Type B pancreatic cell (in vitro differentiated cells): Measurements from ENCODE around the gene BTF3L4. TPM values are rescaled to one million over a fixed set of nuclear protein-coding genes. Genes with fewer than 3 reads are reported as not detected.

ENCODE experiments used
- DNase-seq: peaks from one replicate; pipeline ENCODE4 v3.0.0; 2021; ENCODE audit warnings: mixed read lengths; ENCODE audit not compliant: unreplicated experiment; ENCODE audit errors: extremely low spot score
- H3K27ac Mint-ChIP-seq: 2 replicates; pipeline ENCODE4 v1.8.0; 2021; ENCODE audit warnings: mild to moderate bottlenecking, mixed read lengths
- H3K27me3 Mint-ChIP-seq: 2 replicates; pipeline ENCODE4 v1.8.0; 2021; ENCODE audit warnings: mixed read lengths
- H3K36me3 Mint-ChIP-seq: 2 replicates; pipeline ENCODE4 v1.8.0; 2021; ENCODE audit warnings: mixed read lengths
- H3K4me1 Mint-ChIP-seq: one replicate; pipeline ENCODE4 v1.8.0; 2021; ENCODE audit warnings: mixed read lengths; ENCODE audit not compliant: unreplicated experiment
- H3K4me3 Mint-ChIP-seq: 2 replicates; pipeline ENCODE4 v1.8.0; 2021; ENCODE audit warnings: mild to moderate bottlenecking, mixed read lengths
- H3K9me3 Mint-ChIP-seq: 2 replicates; pipeline ENCODE4 v1.8.0; 2021; ENCODE audit warnings: mixed read lengths
- total RNA-seq: library from RNA; stranded (reverse); gene quantifications from 2 replicates; pipeline ENCODE4 v1.2.1, GENCODE V29; 2021; ENCODE audit warnings: low replicate concordance
- TF ChIP-seq, protein P1 (sequence below): fragments of 200-600 bp; sonication (generic); conservative IDR thresholded peaks from 2 replicates; pipeline ENCODE4 v1.5.0; 2021; ENCODE audit warnings: antibody characterized with exemption, mild to moderate bottlenecking

BTF3L4 gene
- total RNA-seq, 1 donor from 2014 or later = 73.4 TPM

DNA sequence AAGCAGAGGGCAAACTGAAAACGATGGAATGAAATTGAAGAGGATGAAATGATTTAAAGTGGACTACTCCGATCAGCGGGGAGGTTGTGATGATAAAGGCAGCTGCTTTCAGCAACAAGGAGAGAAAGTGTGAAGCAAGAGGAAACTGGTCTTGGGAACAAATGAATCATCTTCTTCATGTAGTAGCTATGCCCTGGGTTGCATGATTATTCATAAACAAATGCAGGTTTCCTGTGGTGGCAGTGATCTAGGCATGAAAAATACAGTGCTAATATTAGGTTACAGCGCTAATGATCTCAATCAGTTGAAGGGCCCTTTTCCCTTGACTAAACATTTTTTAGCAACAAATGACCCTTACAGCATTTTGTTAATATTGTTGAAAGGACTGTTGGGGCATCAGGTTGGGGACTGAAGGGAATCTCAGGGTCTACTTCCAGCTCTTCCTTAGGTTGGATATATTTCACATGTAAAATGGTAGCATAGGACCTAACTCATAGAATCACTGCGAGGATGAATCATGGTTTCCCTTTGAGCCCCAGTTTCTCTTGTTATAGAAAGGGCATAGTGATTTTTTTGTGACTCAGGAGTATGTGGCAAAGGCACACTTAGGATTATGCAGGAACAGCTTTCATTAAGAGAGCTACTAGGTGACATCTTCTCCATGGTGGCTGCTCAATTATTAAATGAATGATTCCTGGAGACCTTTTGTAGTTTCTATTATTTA is 83.9 kb downstream of the BTF3L4 start:
- Mint-ChIP-seq H3K4me1 (peaks cover 12% of the 10 kb centered on the region), H3K4me3 (no peak overlapping the region), H3K27ac (no peak overlapping the region), H3K27me3 (no peaks in the 10 kb centered on the region), H3K9me3 (no peaks in the 10 kb centered on the region), H3K36me3 (no peaks in the 10 kb centered on the region)
- DNase-seq = no peak
- TF ChIP-seq, protein P1, sequence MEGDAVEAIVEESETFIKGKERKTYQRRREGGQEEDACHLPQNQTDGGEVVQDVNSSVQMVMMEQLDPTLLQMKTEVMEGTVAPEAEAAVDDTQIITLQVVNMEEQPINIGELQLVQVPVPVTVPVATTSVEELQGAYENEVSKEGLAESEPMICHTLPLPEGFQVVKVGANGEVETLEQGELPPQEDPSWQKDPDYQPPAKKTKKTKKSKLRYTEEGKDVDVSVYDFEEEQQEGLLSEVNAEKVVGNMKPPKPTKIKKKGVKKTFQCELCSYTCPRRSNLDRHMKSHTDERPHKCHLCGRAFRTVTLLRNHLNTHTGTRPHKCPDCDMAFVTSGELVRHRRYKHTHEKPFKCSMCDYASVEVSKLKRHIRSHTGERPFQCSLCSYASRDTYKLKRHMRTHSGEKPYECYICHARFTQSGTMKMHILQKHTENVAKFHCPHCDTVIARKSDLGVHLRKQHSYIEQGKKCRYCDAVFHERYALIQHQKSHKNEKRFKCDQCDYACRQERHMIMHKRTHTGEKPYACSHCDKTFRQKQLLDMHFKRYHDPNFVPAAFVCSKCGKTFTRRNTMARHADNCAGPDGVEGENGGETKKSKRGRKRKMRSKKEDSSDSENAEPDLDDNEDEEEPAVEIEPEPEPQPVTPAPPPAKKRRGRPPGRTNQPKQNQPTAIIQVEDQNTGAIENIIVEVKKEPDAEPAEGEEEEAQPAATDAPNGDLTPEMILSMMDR = no peak

Other genes with a start within 250 kb of the BTF3L4 start
- 105 and 134 TPM in 2 replicates for gene NRDC, start 177.6 kb upstream of the BTF3L4 start, total RNA-seq
- gene RAB3B, start 65.6 kb upstream of the BTF3L4 start, total RNA-seq = 16.9 and 19.2 TPM in 2 replicates
- gene KTI12, start 22.5 kb upstream of the BTF3L4 start, total RNA-seq = 9.6 and 9.9 TPM in 2 replicates
- gene TXNDC12, start 1.1 kb upstream of the BTF3L4 start, total RNA-seq = 48.3 and 61.3 TPM in 2 replicates
- 25.8 and 30.6 TPM in 2 replicates for gene ZFYVE9, start 85.8 kb downstream of the BTF3L4 start, total RNA-seq